Fibroblast of mammary gland (primary cell): Measurements from ENCODE around the gene ATRNL1.
A peak's percentile ranks its signal among the peaks of the same experiment; 100 is the strongest.

Source experiments
- DNase-seq: peaks from one replicate; pipeline ENCODE4 v3.0.0-alpha.2; 2010; ENCODE audit warnings: low read depth
- H3K4me3 ChIP-seq: 2 replicates; pipeline ENCODE4 v1.5.1; 2011; ENCODE audit warnings: low read depth, mild to moderate bottlenecking, low read length, moderate library complexity; ENCODE audit not compliant: control insufficient read depth
- CTCF ChIP-seq: conservative IDR thresholded peaks from 2 replicates; pipeline ENCODE4 v1.5.1; 2011; ENCODE audit warnings: low read depth, low read length, inconsistent platforms; ENCODE audit not compliant: control insufficient read depth, insufficient read depth

The ATRNL1 gene

GRCh38 chr10:115566867-115567266 lies 473.7 kb downstream of the ATRNL1 start:
- no peak for DNase-seq
- no peak for TF ChIP-seq CTCF

GRCh38 chr10:115572740-115573455 lies 479.7 kb downstream of the ATRNL1 start:
- DNase-seq = no peak
- no peak overlapping the region for H3K4me3 ChIP-seq
- TF ChIP-seq CTCF = peak; percentile 13

More at GRCh38 chr10:115566867-115567266, 473.7 kb downstream of the ATRNL1 start:
- H3K4me3 ChIP-seq = no peak overlapping the region

- no peak overlapping the region for H3K4me3 ChIP-seq
- no peak for TF ChIP-seq CTCF
- no peak for DNase-seq
Observed at GRCh38 chr10:115580239-115580638, 487.1 kb downstream of the ATRNL1 start.

GRCh38 chr10:115593060-115593459 lies 499.9 kb downstream of the ATRNL1 start:
- H3K4me3 ChIP-seq = no peak overlapping the region
- TF ChIP-seq CTCF = no peak
- no peak for DNase-seq

GRCh38 chr10:115604627-115605026 lies 511.5 kb downstream of the ATRNL1 start:
- no peak for TF ChIP-seq CTCF
- no peak overlapping the region for H3K4me3 ChIP-seq
- no peak for DNase-seq

- no peak overlapping the region for H3K4me3 ChIP-seq
- TF ChIP-seq CTCF = no peak
- no peak for DNase-seq
Observed at GRCh38 chr10:115606086-115606485, 512.9 kb downstream of the ATRNL1 start.
